GM12878 (cell line): ENCODE results near the gene HPSE2. TPM values are rescaled to one million over a fixed set of nuclear protein-coding genes. Genes with fewer than 3 reads are reported as not detected.

ENCODE experiments used
- ATAC-seq: fragments of 200-7000 bp; cut with Tn5 transposase; 3 replicates; pipeline ENCODE4 v1.9.1; 2020; ENCODE audit warnings: mild to moderate bottlenecking, moderate library complexity
- BruUV-seq: library from RNA; stranded (reverse); fragments of 400-500 nt; replicated peaks from 2 replicates; lab custom pipeline; 2021; lab: Mats Ljungman, UMichigan
- CTCF ChIA-PET: fragments of 300-600 bp; sonication (Branson Sonifier 250); formaldehyde crosslinking; extraction: SDS; loops from one replicate; lab custom pipeline; 2021; ENCODE audit warnings: inconsistent platforms; lab: Yijun Ruan, JAX
- POLR2A ChIA-PET: fragments of 350-600 bp; formaldehyde crosslinking; extraction: SDS; loops from one replicate; lab custom pipeline; 2021; ENCODE audit warnings: inconsistent platforms; lab: Charles Lee
- RAD21 ChIA-PET: fragments of 300-600 bp; sonication (Branson Sonifier 250); formaldehyde crosslinking; loops from one replicate; lab custom pipeline; 2023; ENCODE audit warnings: antibody characterized with exemption; ENCODE audit not compliant: unreplicated experiment; lab: Charles Lee
- SMC1A ChIA-PET: fragments of 300-600 bp; sonication (Branson Sonifier 250); formaldehyde crosslinking; loops from one replicate; lab custom pipeline; 2023; ENCODE audit not compliant: unreplicated experiment, uncharacterized antibody; lab: Charles Lee
- DNase-seq: peaks from one replicate; pipeline ENCODE4 v3.0.0-alpha.2; 2011; ENCODE audit warnings: low read depth, low spot score
- FAIRE-seq: peaks from 3 replicates; lab custom pipeline; 2011; peaks lifted over from hg19 to GRCh38; lab: Jason Lieb, UNC
- H2AFZ ChIP-seq: 2 replicates; pipeline ENCODE4 v1.6.0; 2011; ENCODE audit warnings: low read depth, low read length, control low read depth; ENCODE audit not compliant: control insufficient read depth
- H3K27ac ChIP-seq: 2 replicates; pipeline ENCODE4 v1.5.1; 2011; ENCODE audit warnings: control low read depth; ENCODE audit not compliant: control insufficient read depth, insufficient read depth
- H3K27me3 ChIP-seq, 2 experiments: replicated peaks in 1 of 2; 2 replicates each; pipeline versions ENCODE4 v1.6.0 to v1.6.1; 2011; ENCODE audit warnings: low read length in 1 of 2; ENCODE audit not compliant: control insufficient read depth in 2 of 2, insufficient read depth in 2 of 2
- H3K36me3 ChIP-seq, 2 experiments: 2 replicates each; pipeline ENCODE4 v1.5.1; 2011; ENCODE audit warnings: low read length in 1 of 2; ENCODE audit not compliant: control insufficient read depth in 2 of 2, insufficient read depth in 2 of 2
- H3K4me1 ChIP-seq: 2 replicates; pipeline ENCODE4 v1.6.1; 2011; ENCODE audit warnings: mild to moderate bottlenecking, low read length, moderate library complexity, mixed read lengths; ENCODE audit not compliant: control insufficient read depth, insufficient read depth
- H3K4me2 ChIP-seq: 2 replicates; pipeline ENCODE4 v1.6.0; 2011; ENCODE audit warnings: control low read depth; ENCODE audit not compliant: control insufficient read depth, insufficient read depth
- H3K4me3 ChIP-seq: fragments of 200-600 bp; sonication (generic); 2 replicates; pipeline ENCODE4 v1.5.1; 2016
- H3K79me2 ChIP-seq: 2 replicates; pipeline ENCODE4 v1.6.0; 2011; ENCODE audit warnings: low read length; ENCODE audit not compliant: control insufficient read depth, insufficient read depth
- H3K9ac ChIP-seq: 2 replicates; pipeline ENCODE4 v1.8.0; 2011; ENCODE audit warnings: low read length, control low read depth, mixed read lengths; ENCODE audit not compliant: control insufficient read depth, insufficient read depth
- H3K9me3 ChIP-seq: replicated peaks from 3 replicates; pipeline ENCODE4 v1.5.1; 2011; ENCODE audit warnings: mild to moderate bottlenecking, low read length; ENCODE audit not compliant: control insufficient read depth, insufficient read depth
- H4K20me1 ChIP-seq: 2 replicates; pipeline ENCODE4 v1.6.0; 2011; ENCODE audit not compliant: control insufficient read depth, insufficient read depth
- CEBPB ChIP-seq, 2 experiments: fragments of 150-350 bp in 1 of 2; IDR thresholded peaks; 2 replicates each; pipeline ENCODE4 v1.6.1; 2012 to 2014; ENCODE audit warnings: low read depth in 2 of 2, low read length in 2 of 2, borderline replicate concordance in 1 of 2, inconsistent platforms in 1 of 2
- FOS ChIP-seq: IDR thresholded peaks from 3 replicates; pipeline ENCODE4 v1.6.1; 2011; ENCODE audit warnings: borderline replicate concordance; ENCODE audit not compliant: insufficient read length; ENCODE audit errors: extremely low read depth
- HCFC1 ChIP-seq: fragments of 150-350 bp; IDR thresholded peaks from 2 replicates; pipeline ENCODE4 v1.6.1; 2014; ENCODE audit warnings: low read length
- MTA2 ChIP-seq: fragments of 450-650 bp; IDR thresholded peaks from 2 replicates; pipeline ENCODE4 v1.6.1; 2016; ENCODE audit warnings: low read depth, mild to moderate bottlenecking, moderate library complexity
- MXI1 ChIP-seq: fragments of 150-350 bp; IDR thresholded peaks from 2 replicates; pipeline ENCODE4 v1.6.1; 2011; ENCODE audit warnings: low read depth, mild to moderate bottlenecking, inconsistent platforms, low read length, improper control_type of control experiment
- MYC ChIP-seq: IDR thresholded peaks from 2 replicates; pipeline ENCODE4 v1.6.1; 2011; ENCODE audit warnings: mild to moderate bottlenecking, low read length, moderate library complexity, inconsistent platforms; ENCODE audit not compliant: insufficient read depth, insufficient replicate concordance, insufficient read length, severe bottlenecking
- NR2F1 ChIP-seq: fragments of 450-650 bp; conservative IDR thresholded peaks from 2 replicates; pipeline ENCODE4 v1.6.1; 2017; ENCODE audit warnings: mild to moderate bottlenecking
- POLR2A ChIP-seq: IDR thresholded peaks from 2 replicates; pipeline ENCODE4 v1.6.1; 2011; ENCODE audit warnings: low read depth, mild to moderate bottlenecking, low read length
- RAD21 ChIP-seq: IDR thresholded peaks from 2 replicates; pipeline ENCODE4 v1.6.1; 2011; ENCODE audit warnings: mild to moderate bottlenecking, low read depth, low read length, moderate library complexity; ENCODE audit not compliant: insufficient read depth
- SMAD1 ChIP-seq: fragments of 450-650 bp; IDR thresholded peaks from 2 replicates; pipeline ENCODE4 v1.6.1; 2018; ENCODE audit warnings: mild to moderate bottlenecking, low read depth; ENCODE audit not compliant: partially characterized antibody
- SPI1 ChIP-seq: IDR thresholded peaks from 2 replicates; pipeline ENCODE4 v1.6.1; 2011; ENCODE audit warnings: low read depth, mild to moderate bottlenecking, low read length, moderate library complexity, borderline replicate concordance; ENCODE audit not compliant: insufficient read depth
- STAT1 ChIP-seq: fragments of 450-650 bp; conservative IDR thresholded peaks from 2 replicates; pipeline ENCODE4 v1.6.1; 2014; ENCODE audit warnings: antibody characterized with exemption, mild to moderate bottlenecking
- ZNF622 ChIP-seq: fragments of 450-650 bp; IDR thresholded peaks from 2 replicates; pipeline ENCODE4 v1.6.1; 2017; ENCODE audit warnings: mild to moderate bottlenecking, inconsistent platforms
- whole genome bisulfite sequencing: methylation state at CpG from one replicate; pipeline ENCODE4 v1.1.6; 2016; ENCODE audit warnings: low lambda C conversion rate; ENCODE audit not compliant: insufficient replicate concordance, insufficient coverage; ENCODE audit errors: missing lambda C conversion rate; 5-methylcytosine and 5-hydroxymethylcytosine counted together
- in situ Hi-C: fragments of 300-500 bp; cut with MboI; formaldehyde crosslinking; loops from 9 replicates; pipeline ENCODE4 v1.14.3; 2018; ENCODE audit warnings: mixed read lengths
- intact Hi-C: fragments of 100-400 bp; cut with micrococcal nuclease; formaldehyde crosslinking; loops from one replicate; pipeline ENCODE4 v1.14.2; 2022; ENCODE audit not compliant: unreplicated experiment
- polyA plus RNA-seq, 11 experiments: library from polyadenylated mRNA; depleted of rRNA in 4 of 11; unstranded in 6 of 11; stranded (reverse) in 5 of 11; fragments of >200 nt; fragmentation: Nextera tagmentation in 4 of 11; fragmentation: Illumina TruSeq in 1 of 11; extraction: Ambion mirVana in 4 of 11; extraction: Trizol in 1 of 11; gene quantifications; 1 replicate in 1 of 11; 2 replicates in 10 of 11; pipeline versions ENCODE4 v1.2.1 to v1.2.3, GENCODE V29; 2011 to 2016; ENCODE audit warnings: inconsistent platforms in 2 of 11, missing spikeins in 2 of 11, low read depth in 1 of 11
- total RNA-seq, 4 experiments: library from RNA; depleted of rRNA in 3 of 4; stranded (reverse); fragments of >200 nt in 3 of 4; fragmentation: Illumina TruSeq in 1 of 4; extraction: Trizol in 1 of 4; gene quantifications; 2 replicates each; pipeline versions ENCODE4 v1.2.1 to v1.2.3, GENCODE V29; 2013 to 2021
- TF ChIP-seq, protein P1 (sequence below): IDR thresholded peaks from 2 replicates; pipeline ENCODE4 v1.6.1; 2012; ENCODE audit warnings: improper control_type of control experiment, low read depth, low read length; ENCODE audit not compliant: insufficient replicate concordance

The HPSE2 gene
- total and polyA plus RNA-seq, 10 of the 15 experiments (the other 5 are each of a cell fraction or from before 2014, with no cell fraction given) = 0.06 TPM; not detected in 9

DNA sequence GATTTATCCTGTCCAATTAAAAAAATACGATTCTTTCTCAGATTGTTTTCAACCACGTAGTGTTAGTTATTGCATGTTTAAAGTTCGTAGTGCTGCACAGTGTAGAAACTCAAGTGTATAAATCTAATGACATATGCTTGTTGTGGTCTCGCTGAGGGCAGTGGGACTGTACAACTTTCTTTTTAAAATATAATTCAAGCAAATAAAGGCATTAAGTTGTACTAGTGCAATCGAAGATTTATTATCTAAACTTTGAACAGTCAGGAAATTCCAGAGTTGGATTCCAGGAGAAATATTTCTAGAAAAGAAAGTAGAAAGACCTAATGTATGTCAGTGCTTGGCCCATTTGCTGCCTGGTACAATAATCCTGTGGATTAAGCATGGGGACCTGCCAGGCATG is 664.8 kb downstream of the HPSE2 start:
- RAD21 ChIA-PET = no interaction called here
- DNase-seq = no peak
- CTCF ChIA-PET = no interaction called here
- POLR2A ChIA-PET = no interaction called here
- Histone ChIP-seq H3K9me3 (no peaks in the 10 kb centered on the region), H4K20me1 (no peaks in the 10 kb centered on the region), H3K27me3 (no peaks in the 10 kb centered on the region), H3K27ac (no peak overlapping the region), H3K4me3 (no peak overlapping the region), H3K79me2 (no peaks in the 10 kb centered on the region), H3K4me1 (no peaks in the 10 kb centered on the region), H3K9ac (no peak overlapping the region), H3K4me2 (no peak overlapping the region), H2AFZ (no peak overlapping the region), H3K36me3 (no peaks in the 10 kb centered on the region)
- in situ Hi-C loops = no loop called here
- WGBS = 5% methylated on average over 5 of the region's 5 CpGs
- SMC1A ChIA-PET = interaction anchor here (1.0 kb wide), 1 partner anchor 15 kb away, joined by 3 read pairs; no protein-coding TSS in a partner anchor
- no TSS peak for BruUV-seq
- intact Hi-C loops = no loop called here
- TF ChIP-seq CEBPB (IDR thresholded peaks at IDR 0.05; ENCODE audit: borderline replicate concordance in 1 of 2, low read depth in 2 of 2, low read length in 2 of 2) (no peak), ZNF622 (no peak), SPI1 (no peak), POLR2A (no peak), FOS (no peak), NR2F1 (no peak), MYC (no peak), HCFC1 (no peak), SMAD1 (no peak), MXI1 (no peak), RAD21 (no peak), MTA2 (no peak), STAT1 (no peak)
- TF ChIP-seq, protein P1, sequence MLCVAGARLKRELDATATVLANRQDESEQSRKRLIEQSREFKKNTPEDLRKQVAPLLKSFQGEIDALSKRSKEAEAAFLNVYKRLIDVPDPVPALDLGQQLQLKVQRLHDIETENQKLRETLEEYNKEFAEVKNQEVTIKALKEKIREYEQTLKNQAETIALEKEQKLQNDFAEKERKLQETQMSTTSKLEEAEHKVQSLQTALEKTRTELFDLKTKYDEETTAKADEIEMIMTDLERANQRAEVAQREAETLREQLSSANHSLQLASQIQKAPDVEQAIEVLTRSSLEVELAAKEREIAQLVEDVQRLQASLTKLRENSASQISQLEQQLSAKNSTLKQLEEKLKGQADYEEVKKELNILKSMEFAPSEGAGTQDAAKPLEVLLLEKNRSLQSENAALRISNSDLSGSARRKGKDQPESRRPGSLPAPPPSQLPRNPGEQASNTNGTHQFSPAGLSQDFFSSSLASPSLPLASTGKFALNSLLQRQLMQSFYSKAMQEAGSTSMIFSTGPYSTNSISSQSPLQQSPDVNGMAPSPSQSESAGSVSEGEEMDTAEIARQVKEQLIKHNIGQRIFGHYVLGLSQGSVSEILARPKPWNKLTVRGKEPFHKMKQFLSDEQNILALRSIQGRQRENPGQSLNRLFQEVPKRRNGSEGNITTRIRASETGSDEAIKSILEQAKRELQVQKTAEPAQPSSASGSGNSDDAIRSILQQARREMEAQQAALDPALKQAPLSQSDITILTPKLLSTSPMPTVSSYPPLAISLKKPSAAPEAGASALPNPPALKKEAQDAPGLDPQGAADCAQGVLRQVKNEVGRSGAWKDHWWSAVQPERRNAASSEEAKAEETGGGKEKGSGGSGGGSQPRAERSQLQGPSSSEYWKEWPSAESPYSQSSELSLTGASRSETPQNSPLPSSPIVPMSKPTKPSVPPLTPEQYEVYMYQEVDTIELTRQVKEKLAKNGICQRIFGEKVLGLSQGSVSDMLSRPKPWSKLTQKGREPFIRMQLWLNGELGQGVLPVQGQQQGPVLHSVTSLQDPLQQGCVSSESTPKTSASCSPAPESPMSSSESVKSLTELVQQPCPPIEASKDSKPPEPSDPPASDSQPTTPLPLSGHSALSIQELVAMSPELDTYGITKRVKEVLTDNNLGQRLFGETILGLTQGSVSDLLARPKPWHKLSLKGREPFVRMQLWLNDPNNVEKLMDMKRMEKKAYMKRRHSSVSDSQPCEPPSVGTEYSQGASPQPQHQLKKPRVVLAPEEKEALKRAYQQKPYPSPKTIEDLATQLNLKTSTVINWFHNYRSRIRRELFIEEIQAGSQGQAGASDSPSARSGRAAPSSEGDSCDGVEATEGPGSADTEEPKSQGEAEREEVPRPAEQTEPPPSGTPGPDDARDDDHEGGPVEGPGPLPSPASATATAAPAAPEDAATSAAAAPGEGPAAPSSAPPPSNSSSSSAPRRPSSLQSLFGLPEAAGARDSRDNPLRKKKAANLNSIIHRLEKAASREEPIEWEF = no peak
- FAIRE-seq = no peak
- no peak for ATAC-seq
